ENCODE measurements around the gene UTS2. TPM values are rescaled to one million over a fixed set of nuclear protein-coding genes. Genes with fewer than 3 reads are reported as not detected.

The UTS2 gene
- polyA plus RNA-seq, 3 donors, result 0.11 TPM; not detected in 2

GRCh38 chr1:7808253-7808844 lies 44.5 kb downstream of the UTS2 start:
- peaks cover 3 to 7% (median 4%) of the 10 kb centered on the region in 7 donors for H3K9me3 Mint-ChIP-seq
- no peak overlapping the region for H3K4me3 Mint-ChIP-seq
- Histone ChIP-seq H3K79me2 (ENCODE audit: insufficient read depth, low read length) (no peaks in the 10 kb centered on the region), H3K4me2 (replicated peaks; ENCODE audit: extremely low read depth, low read length, poor library complexity, severe bottlenecking) (no peak overlapping the region), H4K20me1 (ENCODE audit: insufficient read depth, low read length) (no peaks in the 10 kb centered on the region), H3K9ac (ENCODE audit: insufficient read depth, low read length, poor library complexity, severe bottlenecking) (no peak overlapping the region), H2AFZ (ENCODE audit: insufficient read depth, low read depth, low read length, poor library complexity, severe bottlenecking) (no peak overlapping the region), H3K27ac (ENCODE audit: low read depth in 1 of 2, low read length in 2 of 2) (no peak overlapping the region), H3K9me3 (replicated peaks in 1 of 2; ENCODE audit: control insufficient read depth in 1 of 2, insufficient read depth in 1 of 2, low read length in 2 of 2) (peaks cover 1 to 3% of the 10 kb centered on the region in 2 donors), H3K36me3 (replicated peaks in 1 of 2; ENCODE audit: control insufficient read depth in 1 of 2, insufficient read depth in 2 of 2, low read length in 2 of 2) (no peaks in the 10 kb centered on the region), H3K4me3 (replicated peaks in 1 of 3; ENCODE audit: low read depth in 2 of 3, low read length in 3 of 3) (no peak overlapping the region), H3K27me3 (ENCODE audit: control insufficient read depth in 2 of 2, insufficient read depth in 2 of 2, low read length in 2 of 2) (no peaks in the 10 kb centered on the region), H3K4me1 (ENCODE audit: control insufficient read depth in 1 of 2, insufficient read depth in 2 of 2, low read length in 2 of 2) (no peaks in the 10 kb centered on the region)
- DNase-seq, result peak in 2 of 3 donors; percentile 31 to 36
- TF ChIP-seq CTCF (IDR thresholded peaks at IDR 0.05), result peak; percentile 73
- no CpG with 5 or more reads among the region's 1 CpG for WGBS (ENCODE audit: insufficient coverage)
- peak overlapping the region in 1 of 7 donors; percentile 50 for H3K27ac Mint-ChIP-seq
- peaks cover 0 to 28% of the 10 kb centered on the region in 2 donors for H3K36me3 Mint-ChIP-seq
- peaks cover 0 to 1% (median 0%) of the 10 kb centered on the region in 3 donors for H3K27me3 Mint-ChIP-seq (ENCODE audit: low read depth in 3 of 3)
- intact Hi-C loops (cut with micrococcal nuclease), result loop anchor here in 1 of 2 donors (5.0 kb wide), 1 partner anchor 94 kb away; no protein-coding TSS in a partner anchor
- H3K4me1 Mint-ChIP-seq, result peaks cover 6% of the 10 kb centered on the region

GRCh38 chr1:7805460-7805859 lies 47.4 kb downstream of the UTS2 start:
- Mint-ChIP-seq H3K4me3 (no peak overlapping the region), H3K27me3 (ENCODE audit: low read depth in 3 of 3) (peaks cover 0 to 1% (median 0%) of the 10 kb centered on the region in 3 donors), H3K27ac (no peak overlapping the region), H3K9me3 (no peaks in the 10 kb centered on the region), H3K36me3 (peaks cover 0 to 16% of the 10 kb centered on the region in 2 donors), H3K4me1 (peaks cover 2% of the 10 kb centered on the region)
- TF ChIP-seq CTCF (IDR thresholded peaks at IDR 0.05), result no peak
- Histone ChIP-seq H3K4me2 (replicated peaks; ENCODE audit: extremely low read depth, low read length, poor library complexity, severe bottlenecking) (no peak overlapping the region), H3K4me1 (ENCODE audit: control insufficient read depth in 1 of 2, insufficient read depth in 2 of 2, low read length in 2 of 2) (no peaks in the 10 kb centered on the region), H2AFZ (ENCODE audit: insufficient read depth, low read depth, low read length, poor library complexity, severe bottlenecking) (no peak overlapping the region), H3K36me3 (replicated peaks in 1 of 2; ENCODE audit: control insufficient read depth in 1 of 2, insufficient read depth in 2 of 2, low read length in 2 of 2) (no peaks in the 10 kb centered on the region), H3K79me2 (ENCODE audit: insufficient read depth, low read length) (no peaks in the 10 kb centered on the region), H3K9ac (ENCODE audit: insufficient read depth, low read length, poor library complexity, severe bottlenecking) (no peak overlapping the region), H3K27me3 (ENCODE audit: control insufficient read depth in 2 of 2, insufficient read depth in 2 of 2, low read length in 2 of 2) (no peaks in the 10 kb centered on the region), H3K4me3 (replicated peaks in 1 of 3; ENCODE audit: low read depth in 2 of 3, low read length in 3 of 3) (no peak overlapping the region), H4K20me1 (ENCODE audit: insufficient read depth, low read length) (no peaks in the 10 kb centered on the region), H3K27ac (ENCODE audit: low read depth in 1 of 2, low read length in 2 of 2) (no peak overlapping the region), H3K9me3 (replicated peaks in 1 of 2; ENCODE audit: control insufficient read depth in 1 of 2, insufficient read depth in 1 of 2, low read length in 2 of 2) (no peaks in the 10 kb centered on the region)
- intact Hi-C loops (cut with micrococcal nuclease), result loop anchor here in 1 of 2 donors (5.0 kb wide), 1 partner anchor 97 kb away; no protein-coding TSS in a partner anchor
- 87% methylated on average over 4 of the region's 9 CpGs for WGBS (ENCODE audit: insufficient coverage)
- no peak for DNase-seq

Other genes starting within 250 kb of the UTS2 start
- 100 to 1,000 TPM; 106 to 149 (median 138) TPM for gene VAMP3, start 81.8 kb downstream of the UTS2 start, polyA plus RNA-seq
- 1 to 10 TPM in 2 of 3 donors, under 1 TPM in 1; 0.46 to 2.3 (median 2.0) TPM for gene PER3, start 68.8 kb downstream of the UTS2 start, polyA plus RNA-seq
- gene TNFRSF9, start 87.8 kb upstream of the UTS2 start, polyA plus RNA-seq, result 1 to 10 TPM; 1.1 to 2.6 (median 2.6) TPM
- 100 to 1,000 TPM; 116 to 391 (median 353) TPM for gene PARK7, start 108.6 kb upstream of the UTS2 start, polyA plus RNA-seq
- gene ERRFI1, start 173.2 kb upstream of the UTS2 start, polyA plus RNA-seq, result 1 to 10 TPM in 1 of 3 donors, under 1 TPM in 2; 0.08 to 1.5 (median 0.28) TPM